Effector memory CD4-positive, alpha-beta T cell (primary cell): ENCODE data around the gene IL1RAPL2.

Source experiments
- DNase-seq, 3 donors: peaks; one replicate each; pipeline ENCODE4 v3.0.0-alpha.2; 2020
- H3K27ac ChIP-seq: 2 replicates; pipeline ENCODE4 v1.7.0; 2013; ENCODE audit warnings: mild to moderate bottlenecking, low read length, moderate library complexity; ENCODE audit not compliant: insufficient read depth, poor library complexity, severe bottlenecking
- H3K27me3 ChIP-seq: replicated peaks from 2 replicates; pipeline ENCODE4 v1.7.0; 2013; ENCODE audit warnings: mild to moderate bottlenecking, low read length; ENCODE audit not compliant: insufficient read depth, control insufficient read depth, poor library complexity, severe bottlenecking
- H3K36me3 ChIP-seq: 2 replicates; pipeline ENCODE4 v1.7.0; 2013; ENCODE audit warnings: mild to moderate bottlenecking, low read length, moderate library complexity; ENCODE audit not compliant: control insufficient read depth, insufficient read depth
- H3K4me1 ChIP-seq: 2 replicates; pipeline ENCODE4 v1.7.0; 2013; ENCODE audit warnings: low read length, mild to moderate bottlenecking; ENCODE audit not compliant: control insufficient read depth, insufficient read depth, poor library complexity, severe bottlenecking
- H3K4me3 ChIP-seq: 2 replicates; pipeline ENCODE4 v1.7.0; 2013; ENCODE audit warnings: low read length, low read depth, mild to moderate bottlenecking; ENCODE audit not compliant: insufficient read depth, poor library complexity, severe bottlenecking
- H3K9me3 ChIP-seq: 2 replicates; pipeline ENCODE4 v1.7.0; 2013; ENCODE audit warnings: mild to moderate bottlenecking, low read length, moderate library complexity; ENCODE audit not compliant: control insufficient read depth

Gene IL1RAPL2

GRCh38 chrX:105263801-105264200, 697.8 kb downstream of the IL1RAPL2 start:
- no peak overlapping the region for H3K27ac ChIP-seq
- H3K27me3 ChIP-seq: no peaks in the 10 kb centered on the region
- no peaks in the 10 kb centered on the region for H3K9me3 ChIP-seq
- no peak for DNase-seq
- no peak overlapping the region for H3K4me3 ChIP-seq
- no peaks in the 10 kb centered on the region for H3K4me1 ChIP-seq
- no peaks in the 10 kb centered on the region for H3K36me3 ChIP-seq

- no peaks in the 10 kb centered on the region for H3K4me1 ChIP-seq
- no peak overlapping the region for H3K4me3 ChIP-seq
- DNase-seq: no peak
- H3K27me3 ChIP-seq: no peaks in the 10 kb centered on the region
- H3K36me3 ChIP-seq: no peaks in the 10 kb centered on the region
- no peaks in the 10 kb centered on the region for H3K9me3 ChIP-seq
- no peak overlapping the region for H3K27ac ChIP-seq
Observed at GRCh38 chrX:105265093-105265492, 699.1 kb downstream of the IL1RAPL2 start.

- Histone ChIP-seq H3K9me3 (no peaks in the 10 kb centered on the region), H3K36me3 (no peaks in the 10 kb centered on the region), H3K27me3 (no peaks in the 10 kb centered on the region), H3K27ac (no peak overlapping the region), H3K4me3 (no peak overlapping the region), H3K4me1 (no peaks in the 10 kb centered on the region)
- no peak for DNase-seq
Observed at GRCh38 chrX:105266456-105266855, 700.5 kb downstream of the IL1RAPL2 start.

- Histone ChIP-seq H3K36me3 (no peaks in the 10 kb centered on the region), H3K4me3 (no peak overlapping the region), H3K9me3 (no peaks in the 10 kb centered on the region), H3K27ac (no peak overlapping the region), H3K27me3 (no peaks in the 10 kb centered on the region), H3K4me1 (no peaks in the 10 kb centered on the region)
- DNase-seq: no peak
Observed at GRCh38 chrX:105267167-105267566, 701.2 kb downstream of the IL1RAPL2 start.

GRCh38 chrX:105269386-105269785, 703.4 kb downstream of the IL1RAPL2 start:
- no peaks in the 10 kb centered on the region for H3K4me1 ChIP-seq
- no peaks in the 10 kb centered on the region for H3K36me3 ChIP-seq
- H3K27ac ChIP-seq: no peak overlapping the region
- no peak overlapping the region for H3K4me3 ChIP-seq
- no peaks in the 10 kb centered on the region for H3K27me3 ChIP-seq
- no peak for DNase-seq
- no peaks in the 10 kb centered on the region for H3K9me3 ChIP-seq

GRCh38 chrX:105273326-105273725, 707.3 kb downstream of the IL1RAPL2 start:
- DNase-seq: no peak
- no peaks in the 10 kb centered on the region for H3K4me1 ChIP-seq
- H3K9me3 ChIP-seq: no peaks in the 10 kb centered on the region
- H3K4me3 ChIP-seq: no peak overlapping the region
- H3K27me3 ChIP-seq: no peaks in the 10 kb centered on the region
- H3K27ac ChIP-seq: no peak overlapping the region
- H3K36me3 ChIP-seq: no peaks in the 10 kb centered on the region

- no peaks in the 10 kb centered on the region for H3K9me3 ChIP-seq
- no peaks in the 10 kb centered on the region for H3K36me3 ChIP-seq
- no peak overlapping the region for H3K27ac ChIP-seq
- no peaks in the 10 kb centered on the region for H3K4me1 ChIP-seq
- H3K27me3 ChIP-seq: no peaks in the 10 kb centered on the region
- no peak for DNase-seq
- no peak overlapping the region for H3K4me3 ChIP-seq
Observed at GRCh38 chrX:105274091-105274490, 708.1 kb downstream of the IL1RAPL2 start.

- no peaks in the 10 kb centered on the region for H3K36me3 ChIP-seq
- no peak for DNase-seq
- no peak overlapping the region for H3K4me3 ChIP-seq
- H3K9me3 ChIP-seq: no peaks in the 10 kb centered on the region
- H3K4me1 ChIP-seq: no peaks in the 10 kb centered on the region
- H3K27ac ChIP-seq: no peak overlapping the region
- no peaks in the 10 kb centered on the region for H3K27me3 ChIP-seq
Observed at GRCh38 chrX:105277132-105277531, 711.1 kb downstream of the IL1RAPL2 start.

- Histone ChIP-seq H3K9me3 (no peaks in the 10 kb centered on the region), H3K36me3 (no peaks in the 10 kb centered on the region), H3K4me3 (no peak overlapping the region), H3K27me3 (no peaks in the 10 kb centered on the region), H3K27ac (no peak overlapping the region), H3K4me1 (no peaks in the 10 kb centered on the region)
- DNase-seq: no peak
Observed at GRCh38 chrX:105282077-105282476, 716.1 kb downstream of the IL1RAPL2 start.

GRCh38 chrX:105297041-105297440, 731.0 kb downstream of the IL1RAPL2 start:
- no peak overlapping the region for H3K27ac ChIP-seq
- H3K36me3 ChIP-seq: no peaks in the 10 kb centered on the region
- no peak overlapping the region for H3K4me3 ChIP-seq
- no peaks in the 10 kb centered on the region for H3K27me3 ChIP-seq
- no peaks in the 10 kb centered on the region for H3K9me3 ChIP-seq
- DNase-seq: no peak
- H3K4me1 ChIP-seq: no peaks in the 10 kb centered on the region

- no peak overlapping the region for H3K27ac ChIP-seq
- H3K4me3 ChIP-seq: no peak overlapping the region
- H3K4me1 ChIP-seq: no peaks in the 10 kb centered on the region
- no peak for DNase-seq
- no peaks in the 10 kb centered on the region for H3K36me3 ChIP-seq
- no peaks in the 10 kb centered on the region for H3K27me3 ChIP-seq
- no peaks in the 10 kb centered on the region for H3K9me3 ChIP-seq
Observed at GRCh38 chrX:105299286-105299685, 733.3 kb downstream of the IL1RAPL2 start.
